Measurements from ENCODE around the gene KIF13A. TPM values are rescaled to one million over a fixed set of nuclear protein-coding genes. Genes with fewer than 3 reads are reported as not detected.

KIF13A gene
- total RNA-seq, 1 donor from 2014 or later = 34.4 TPM

- Mint-ChIP-seq H3K36me3 (ENCODE audit: low read depth) (peaks cover 6% of the 10 kb centered on the region), H3K4me1 (peaks cover 10% of the 10 kb centered on the region), H3K9me3 (peaks cover 6% of the 10 kb centered on the region), H3K27me3 (ENCODE audit: low read depth) (no peaks in the 10 kb centered on the region), H3K27ac (ENCODE audit: unreplicated experiment) (no peak overlapping the region), H3K4me3 (no peak overlapping the region)
- no peak for DNase-seq (ENCODE audit: low read depth, low spot score)
- no peak for TF ChIP-seq CTCF (conservative IDR thresholded peaks at IDR 0.05)
These were observed 48.5 kb downstream of the KIF13A start for GRCh38 chr6:17938901-17939300.

GRCh38 chr6:17935188-17936149 is 52.0 kb downstream of the KIF13A start:
- peaks cover 30% of the 10 kb centered on the region for H3K4me1 Mint-ChIP-seq
- H3K4me3 Mint-ChIP-seq = no peak overlapping the region
- H3K9me3 Mint-ChIP-seq = peaks cover 6% of the 10 kb centered on the region
- TF ChIP-seq CTCF (conservative IDR thresholded peaks at IDR 0.05) = no peak
- peaks cover 6% of the 10 kb centered on the region for H3K36me3 Mint-ChIP-seq (ENCODE audit: low read depth)
- no peak for DNase-seq (ENCODE audit: low read depth, low spot score)
- no peaks in the 10 kb centered on the region for H3K27me3 Mint-ChIP-seq (ENCODE audit: low read depth)
- H3K27ac Mint-ChIP-seq (ENCODE audit: unreplicated experiment) = no peak overlapping the region

GRCh38 chr6:17933716-17934115 is 53.7 kb downstream of the KIF13A start:
- Mint-ChIP-seq H3K4me1 (peaks cover 31% of the 10 kb centered on the region), H3K36me3 (ENCODE audit: low read depth) (peaks cover 3% of the 10 kb centered on the region), H3K9me3 (no peaks in the 10 kb centered on the region), H3K27ac (ENCODE audit: unreplicated experiment) (no peak overlapping the region), H3K27me3 (ENCODE audit: low read depth) (no peaks in the 10 kb centered on the region), H3K4me3 (no peak overlapping the region)
- TF ChIP-seq CTCF (conservative IDR thresholded peaks at IDR 0.05) = no peak
- no peak for DNase-seq (ENCODE audit: low read depth, low spot score)

- Mint-ChIP-seq H3K27ac (ENCODE audit: unreplicated experiment) (no peak overlapping the region), H3K9me3 (no peaks in the 10 kb centered on the region), H3K36me3 (ENCODE audit: low read depth) (no peaks in the 10 kb centered on the region), H3K4me3 (no peak overlapping the region), H3K27me3 (ENCODE audit: low read depth) (no peaks in the 10 kb centered on the region), H3K4me1 (peaks cover 31% of the 10 kb centered on the region)
- TF ChIP-seq CTCF (conservative IDR thresholded peaks at IDR 0.05) = no peak
- DNase-seq (ENCODE audit: low read depth, low spot score) = no peak
These were observed 55.0 kb downstream of the KIF13A start for GRCh38 chr6:17932330-17932852.

- Mint-ChIP-seq H3K27ac (ENCODE audit: unreplicated experiment) (no peak overlapping the region), H3K4me3 (no peak overlapping the region), H3K36me3 (ENCODE audit: low read depth) (no peaks in the 10 kb centered on the region), H3K4me1 (peaks cover 31% of the 10 kb centered on the region), H3K27me3 (ENCODE audit: low read depth) (no peaks in the 10 kb centered on the region), H3K9me3 (no peaks in the 10 kb centered on the region)
- DNase-seq (ENCODE audit: low read depth, low spot score) = no peak
- no peak for TF ChIP-seq CTCF (conservative IDR thresholded peaks at IDR 0.05)
These were observed 56.2 kb downstream of the KIF13A start for GRCh38 chr6:17931227-17931626.

All from neural crest cell (in vitro differentiated cells).